ENCODE measurements around the gene LAMTOR2.

LAMTOR2 gene

GRCh38 chr1:156019946-156020292 lies 34.7 kb upstream of the LAMTOR2 start:
- peak overlapping the region; percentile 91 for H3K4me3 ChIP-seq (ENCODE audit: low read length)
- DNase-seq (ENCODE audit: low read depth): no peak
- no peak for TF ChIP-seq CTCF (conservative IDR thresholded peaks at IDR 0.05; ENCODE audit: low read depth, low read length)

- peak within 1 kb of the TSS; percentile 91 for H3K4me3 ChIP-seq (ENCODE audit: low read length)
- peak; percentile 70 for DNase-seq (ENCODE audit: low read depth)
- no peak for TF ChIP-seq CTCF (conservative IDR thresholded peaks at IDR 0.05; ENCODE audit: low read depth, low read length)
Observed at GRCh38 chr1:156020293-156021092, 34.1 kb upstream of the LAMTOR2 start, which contains the start of gene SSR2. Gene SSR2 (minus strand): TSS chr1:156020951. CDS start chr1:156020167, 784 bp downstream.

- H3K4me3 ChIP-seq (ENCODE audit: low read length): peak overlapping the region; percentile 91
- DNase-seq (ENCODE audit: low read depth): no peak
- TF ChIP-seq CTCF (conservative IDR thresholded peaks at IDR 0.05; ENCODE audit: low read depth, low read length): no peak
Observed at GRCh38 chr1:156021093-156021428, 33.5 kb upstream of the LAMTOR2 start.

- DNase-seq (ENCODE audit: low read depth): no peak
- TF ChIP-seq CTCF (conservative IDR thresholded peaks at IDR 0.05; ENCODE audit: low read depth, low read length): no peak
- no peak overlapping the region for H3K4me3 ChIP-seq (ENCODE audit: low read length)
Observed at GRCh38 chr1:156021954-156022353, 32.6 kb upstream of the LAMTOR2 start.

GRCh38 chr1:156024801-156025200 lies 29.8 kb upstream of the LAMTOR2 start:
- no peak for TF ChIP-seq CTCF (conservative IDR thresholded peaks at IDR 0.05; ENCODE audit: low read depth, low read length)
- no peak for DNase-seq (ENCODE audit: low read depth)
- H3K4me3 ChIP-seq (ENCODE audit: low read length): no peak overlapping the region

- DNase-seq (ENCODE audit: low read depth): no peak
- H3K4me3 ChIP-seq (ENCODE audit: low read length): no peak overlapping the region
- TF ChIP-seq CTCF (conservative IDR thresholded peaks at IDR 0.05; ENCODE audit: low read depth, low read length): peak; percentile 93
Observed at GRCh38 chr1:156025876-156026275, 28.7 kb upstream of the LAMTOR2 start.

GRCh38 chr1:156026588-156026987 lies 28.0 kb upstream of the LAMTOR2 start:
- H3K4me3 ChIP-seq (ENCODE audit: low read length): no peak overlapping the region
- DNase-seq (ENCODE audit: low read depth): no peak
- TF ChIP-seq CTCF (conservative IDR thresholded peaks at IDR 0.05; ENCODE audit: low read depth, low read length): no peak
